ENCODE data around the gene CDKN1C.

DNA sequence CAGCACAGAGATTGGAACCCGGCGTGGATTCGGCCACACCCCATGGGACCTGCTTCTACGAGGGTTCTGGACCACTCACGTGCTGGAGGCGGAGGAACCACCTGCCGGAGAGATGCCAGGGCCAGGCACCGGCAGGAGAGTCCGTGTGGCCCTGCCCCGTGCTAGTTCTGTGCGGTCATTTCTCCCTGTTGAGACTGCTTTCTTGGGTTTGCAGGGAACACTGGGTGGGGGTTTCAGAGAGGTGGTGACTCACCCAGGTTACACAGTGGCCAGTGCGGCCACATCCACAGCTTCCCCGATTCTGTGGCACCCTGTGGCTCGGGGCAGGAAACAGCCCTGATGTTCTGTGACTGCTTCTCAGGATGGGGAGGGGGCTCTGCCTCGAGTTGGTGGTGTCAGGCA is 47.3 kb upstream of the CDKN1C start:
- TF ChIP-seq, protein P1, sequence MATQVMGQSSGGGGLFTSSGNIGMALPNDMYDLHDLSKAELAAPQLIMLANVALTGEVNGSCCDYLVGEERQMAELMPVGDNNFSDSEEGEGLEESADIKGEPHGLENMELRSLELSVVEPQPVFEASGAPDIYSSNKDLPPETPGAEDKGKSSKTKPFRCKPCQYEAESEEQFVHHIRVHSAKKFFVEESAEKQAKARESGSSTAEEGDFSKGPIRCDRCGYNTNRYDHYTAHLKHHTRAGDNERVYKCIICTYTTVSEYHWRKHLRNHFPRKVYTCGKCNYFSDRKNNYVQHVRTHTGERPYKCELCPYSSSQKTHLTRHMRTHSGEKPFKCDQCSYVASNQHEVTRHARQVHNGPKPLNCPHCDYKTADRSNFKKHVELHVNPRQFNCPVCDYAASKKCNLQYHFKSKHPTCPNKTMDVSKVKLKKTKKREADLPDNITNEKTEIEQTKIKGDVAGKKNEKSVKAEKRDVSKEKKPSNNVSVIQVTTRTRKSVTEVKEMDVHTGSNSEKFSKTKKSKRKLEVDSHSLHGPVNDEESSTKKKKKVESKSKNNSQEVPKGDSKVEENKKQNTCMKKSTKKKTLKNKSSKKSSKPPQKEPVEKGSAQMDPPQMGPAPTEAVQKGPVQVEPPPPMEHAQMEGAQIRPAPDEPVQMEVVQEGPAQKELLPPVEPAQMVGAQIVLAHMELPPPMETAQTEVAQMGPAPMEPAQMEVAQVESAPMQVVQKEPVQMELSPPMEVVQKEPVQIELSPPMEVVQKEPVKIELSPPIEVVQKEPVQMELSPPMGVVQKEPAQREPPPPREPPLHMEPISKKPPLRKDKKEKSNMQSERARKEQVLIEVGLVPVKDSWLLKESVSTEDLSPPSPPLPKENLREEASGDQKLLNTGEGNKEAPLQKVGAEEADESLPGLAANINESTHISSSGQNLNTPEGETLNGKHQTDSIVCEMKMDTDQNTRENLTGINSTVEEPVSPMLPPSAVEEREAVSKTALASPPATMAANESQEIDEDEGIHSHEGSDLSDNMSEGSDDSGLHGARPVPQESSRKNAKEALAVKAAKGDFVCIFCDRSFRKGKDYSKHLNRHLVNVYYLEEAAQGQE (IDR thresholded peaks at IDR 0.05), result no peak
- TF ChIP-seq, protein P2, sequence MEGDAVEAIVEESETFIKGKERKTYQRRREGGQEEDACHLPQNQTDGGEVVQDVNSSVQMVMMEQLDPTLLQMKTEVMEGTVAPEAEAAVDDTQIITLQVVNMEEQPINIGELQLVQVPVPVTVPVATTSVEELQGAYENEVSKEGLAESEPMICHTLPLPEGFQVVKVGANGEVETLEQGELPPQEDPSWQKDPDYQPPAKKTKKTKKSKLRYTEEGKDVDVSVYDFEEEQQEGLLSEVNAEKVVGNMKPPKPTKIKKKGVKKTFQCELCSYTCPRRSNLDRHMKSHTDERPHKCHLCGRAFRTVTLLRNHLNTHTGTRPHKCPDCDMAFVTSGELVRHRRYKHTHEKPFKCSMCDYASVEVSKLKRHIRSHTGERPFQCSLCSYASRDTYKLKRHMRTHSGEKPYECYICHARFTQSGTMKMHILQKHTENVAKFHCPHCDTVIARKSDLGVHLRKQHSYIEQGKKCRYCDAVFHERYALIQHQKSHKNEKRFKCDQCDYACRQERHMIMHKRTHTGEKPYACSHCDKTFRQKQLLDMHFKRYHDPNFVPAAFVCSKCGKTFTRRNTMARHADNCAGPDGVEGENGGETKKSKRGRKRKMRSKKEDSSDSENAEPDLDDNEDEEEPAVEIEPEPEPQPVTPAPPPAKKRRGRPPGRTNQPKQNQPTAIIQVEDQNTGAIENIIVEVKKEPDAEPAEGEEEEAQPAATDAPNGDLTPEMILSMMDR (IDR thresholded peaks at IDR 0.05; ENCODE audit: low read depth, low read length, missing input control), result no peak
- TF ChIP-seq GABPA (IDR thresholded peaks at IDR 0.05 in 1 of 2, conservative IDR thresholded peaks at IDR 0.05 in 1 of 2), result no peak
- no peak for TF ChIP-seq YY1 (IDR thresholded peaks at IDR 0.05)
- no peak for TF ChIP-seq FOXA1 (IDR thresholded peaks at IDR 0.05)
- no peak for TF ChIP-seq EGR1 (IDR thresholded peaks at IDR 0.05; ENCODE audit: low read depth in 2 of 2)
- no peak for TF ChIP-seq TAF1 (conservative IDR thresholded peaks at IDR 0.05)
- TF ChIP-seq RXRA (IDR thresholded peaks at IDR 0.05), result no peak
- TF ChIP-seq, protein P3, sequence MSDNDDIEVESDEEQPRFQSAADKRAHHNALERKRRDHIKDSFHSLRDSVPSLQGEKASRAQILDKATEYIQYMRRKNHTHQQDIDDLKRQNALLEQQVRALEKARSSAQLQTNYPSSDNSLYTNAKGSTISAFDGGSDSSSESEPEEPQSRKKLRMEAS (IDR thresholded peaks at IDR 0.05), result no peak
- TF ChIP-seq, protein P4, sequence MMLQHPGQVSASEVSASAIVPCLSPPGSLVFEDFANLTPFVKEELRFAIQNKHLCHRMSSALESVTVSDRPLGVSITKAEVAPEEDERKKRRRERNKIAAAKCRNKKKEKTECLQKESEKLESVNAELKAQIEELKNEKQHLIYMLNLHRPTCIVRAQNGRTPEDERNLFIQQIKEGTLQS (IDR thresholded peaks at IDR 0.05), result no peak
- no peak for TF ChIP-seq SP1 (IDR thresholded peaks at IDR 0.05)
- TF ChIP-seq JUND (IDR thresholded peaks at IDR 0.05), result no peak

Measured in liver (tissue), 3 donors.